Glutamatergic neuron (in vitro differentiated cells): ENCODE data around the gene PTGIS. TPM values are rescaled to one million over a fixed set of nuclear protein-coding genes. Genes with fewer than 3 reads are reported as not detected.

ENCODE experiments used
- DNase-seq: peaks from one replicate; pipeline ENCODE4 v3.0.0; 2022
- H3K27ac Mint-ChIP-seq: one replicate; pipeline ENCODE4 v1.8.0; 2020; ENCODE audit warnings: mild to moderate bottlenecking, mixed read lengths, inconsistent platforms; ENCODE audit not compliant: unreplicated experiment
- H3K27me3 Mint-ChIP-seq: one replicate; pipeline ENCODE4 v1.8.0; 2020; ENCODE audit warnings: mild to moderate bottlenecking, moderate library complexity, mixed read lengths, inconsistent platforms; ENCODE audit not compliant: unreplicated experiment
- H3K36me3 Mint-ChIP-seq: one replicate; pipeline ENCODE4 v1.8.0; 2020; ENCODE audit warnings: mild to moderate bottlenecking, mixed read lengths, inconsistent platforms; ENCODE audit not compliant: unreplicated experiment
- H3K4me1 Mint-ChIP-seq: one replicate; pipeline ENCODE4 v1.8.0; 2020; ENCODE audit warnings: mild to moderate bottlenecking, low read depth, mixed read lengths, inconsistent platforms; ENCODE audit not compliant: unreplicated experiment
- H3K4me3 Mint-ChIP-seq: one replicate; pipeline ENCODE4 v1.8.0; 2020; ENCODE audit warnings: mild to moderate bottlenecking, mixed read lengths, inconsistent platforms; ENCODE audit not compliant: unreplicated experiment
- H3K9me3 Mint-ChIP-seq: one replicate; pipeline ENCODE4 v1.8.0; 2020; ENCODE audit warnings: mild to moderate bottlenecking, moderate library complexity, mixed read lengths, inconsistent platforms; ENCODE audit not compliant: unreplicated experiment
- total RNA-seq: library from RNA; stranded (reverse); fragmentation: NEBNext Ultra II Directional; extraction: Animal tissue kit (Norgen Biotek cat#: 25700); gene quantifications from one replicate; pipeline ENCODE4 v1.2.1, GENCODE V29; 2021; ENCODE audit not compliant: unreplicated experiment
- TF ChIP-seq, protein P1 (sequence below): fragments of 200-600 bp; sonication (generic); IDR thresholded peaks from one replicate; pipeline ENCODE4 v1.5.0; 2021; ENCODE audit not compliant: partially characterized antibody, unreplicated experiment

Gene PTGIS
- total RNA-seq, 1 donor from 2014 or later = 0.12 TPM

DNA sequence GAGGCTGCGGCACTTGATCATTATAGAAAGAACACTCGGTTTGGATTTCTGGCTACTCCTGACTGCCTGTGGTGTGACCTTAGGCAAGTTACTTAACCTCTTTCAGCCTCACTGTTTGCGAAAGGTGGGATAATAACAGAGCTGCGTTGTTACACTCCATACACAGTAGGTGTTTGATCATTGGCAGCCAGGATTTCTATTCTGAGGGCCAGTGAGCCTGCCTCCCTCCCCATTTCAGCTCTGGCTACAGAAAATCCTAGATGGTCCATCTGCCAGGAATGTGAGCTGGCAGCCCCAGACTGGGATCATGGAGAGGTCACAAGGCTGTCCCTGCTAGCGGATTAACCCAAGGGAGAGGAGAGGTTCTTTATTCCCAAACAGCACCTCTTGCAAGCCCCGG, 88.2 kb downstream of the PTGIS start:
- H3K27ac Mint-ChIP-seq = no peak overlapping the region
- TF ChIP-seq, protein P1, sequence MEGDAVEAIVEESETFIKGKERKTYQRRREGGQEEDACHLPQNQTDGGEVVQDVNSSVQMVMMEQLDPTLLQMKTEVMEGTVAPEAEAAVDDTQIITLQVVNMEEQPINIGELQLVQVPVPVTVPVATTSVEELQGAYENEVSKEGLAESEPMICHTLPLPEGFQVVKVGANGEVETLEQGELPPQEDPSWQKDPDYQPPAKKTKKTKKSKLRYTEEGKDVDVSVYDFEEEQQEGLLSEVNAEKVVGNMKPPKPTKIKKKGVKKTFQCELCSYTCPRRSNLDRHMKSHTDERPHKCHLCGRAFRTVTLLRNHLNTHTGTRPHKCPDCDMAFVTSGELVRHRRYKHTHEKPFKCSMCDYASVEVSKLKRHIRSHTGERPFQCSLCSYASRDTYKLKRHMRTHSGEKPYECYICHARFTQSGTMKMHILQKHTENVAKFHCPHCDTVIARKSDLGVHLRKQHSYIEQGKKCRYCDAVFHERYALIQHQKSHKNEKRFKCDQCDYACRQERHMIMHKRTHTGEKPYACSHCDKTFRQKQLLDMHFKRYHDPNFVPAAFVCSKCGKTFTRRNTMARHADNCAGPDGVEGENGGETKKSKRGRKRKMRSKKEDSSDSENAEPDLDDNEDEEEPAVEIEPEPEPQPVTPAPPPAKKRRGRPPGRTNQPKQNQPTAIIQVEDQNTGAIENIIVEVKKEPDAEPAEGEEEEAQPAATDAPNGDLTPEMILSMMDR = no peak
- no peak for DNase-seq
- H3K36me3 Mint-ChIP-seq = no peaks in the 10 kb centered on the region
- no peak overlapping the region for H3K4me3 Mint-ChIP-seq
- H3K27me3 Mint-ChIP-seq = peaks cover 20% of the 10 kb centered on the region
- H3K9me3 Mint-ChIP-seq = peaks cover 2% of the 10 kb centered on the region
- peaks cover 9% of the 10 kb centered on the region for H3K4me1 Mint-ChIP-seq

DNA sequence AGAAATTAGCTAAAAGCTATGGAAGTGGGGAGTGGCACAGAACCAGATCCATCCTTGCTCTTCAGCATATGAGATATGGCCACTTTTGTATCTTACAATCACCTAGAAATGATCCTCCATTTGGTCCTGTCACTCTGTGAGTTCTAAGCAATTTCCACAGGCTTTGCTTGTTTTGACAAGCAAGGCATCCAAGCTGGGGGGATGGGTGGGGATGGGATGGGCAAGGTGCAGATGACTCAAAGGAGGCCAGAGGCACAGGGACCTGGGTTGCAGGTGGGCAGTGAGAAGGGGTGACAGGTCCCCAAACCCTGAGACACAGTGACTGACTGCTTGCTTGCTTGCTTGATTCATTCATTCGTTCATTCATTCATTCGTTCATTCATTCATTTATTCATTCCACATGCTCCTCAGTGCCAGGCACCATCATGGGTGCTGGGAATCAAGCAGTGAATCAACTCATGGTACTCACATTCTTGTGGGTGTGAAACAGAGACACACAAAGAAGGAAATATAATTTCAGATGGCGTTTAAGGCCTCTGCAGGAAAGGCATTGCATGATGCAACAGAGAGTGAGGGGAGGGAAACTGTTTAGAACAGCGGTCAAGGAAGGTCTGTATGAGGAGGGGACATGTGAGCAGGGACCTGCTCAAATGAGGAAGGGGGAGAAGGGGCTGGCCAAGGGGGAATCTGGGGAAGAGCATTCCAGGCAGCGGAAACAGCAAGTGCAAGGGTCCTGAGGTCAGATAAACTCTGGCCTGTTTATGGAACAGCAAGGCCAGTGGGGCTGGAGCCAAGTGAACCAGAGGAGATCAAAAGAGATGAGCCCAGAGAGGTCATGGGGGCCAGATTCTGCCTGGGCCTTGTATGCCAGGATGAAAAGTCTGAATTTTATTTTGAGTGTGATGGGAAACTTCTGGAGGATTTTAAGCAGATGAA, 88.9 kb downstream of the PTGIS start:
- Mint-ChIP-seq H3K36me3 (no peaks in the 10 kb centered on the region), H3K4me3 (no peak overlapping the region), H3K27ac (peak overlapping the region; percentile 4), H3K27me3 (peaks cover 15% of the 10 kb centered on the region), H3K9me3 (peaks cover 2% of the 10 kb centered on the region), H3K4me1 (peaks cover 9% of the 10 kb centered on the region)
- DNase-seq = no peak
- TF ChIP-seq, protein P1 = no peak

DNA sequence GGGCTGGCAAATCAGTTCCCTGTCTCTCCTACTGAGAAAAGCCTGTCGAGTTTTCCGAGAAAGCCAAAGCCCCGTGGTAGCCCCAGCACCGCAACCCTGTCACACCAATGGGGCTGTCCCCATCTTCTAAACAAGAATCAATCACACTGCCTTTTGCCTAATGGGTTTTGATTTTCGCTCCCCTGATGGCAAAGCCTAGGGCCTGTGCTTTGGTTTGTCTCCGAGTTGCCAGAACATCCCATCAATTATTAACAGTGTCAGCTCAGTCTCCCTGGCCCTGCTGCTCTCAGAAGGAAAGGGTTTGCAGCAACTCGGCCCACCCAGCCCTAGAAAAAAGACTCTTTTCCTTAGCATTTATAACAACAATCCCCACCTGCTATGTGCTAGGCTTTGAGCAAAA, 89.7 kb downstream of the PTGIS start:
- peak; percentile 21 for DNase-seq
- H3K36me3 Mint-ChIP-seq = no peaks in the 10 kb centered on the region
- H3K4me3 Mint-ChIP-seq = no peak overlapping the region
- peak overlapping the region; percentile 33 for H3K27ac Mint-ChIP-seq
- H3K4me1 Mint-ChIP-seq = peaks cover 9% of the 10 kb centered on the region
- peaks cover 2% of the 10 kb centered on the region for H3K9me3 Mint-ChIP-seq
- TF ChIP-seq, protein P1 = no peak
- H3K27me3 Mint-ChIP-seq = peaks cover 17% of the 10 kb centered on the region

DNA sequence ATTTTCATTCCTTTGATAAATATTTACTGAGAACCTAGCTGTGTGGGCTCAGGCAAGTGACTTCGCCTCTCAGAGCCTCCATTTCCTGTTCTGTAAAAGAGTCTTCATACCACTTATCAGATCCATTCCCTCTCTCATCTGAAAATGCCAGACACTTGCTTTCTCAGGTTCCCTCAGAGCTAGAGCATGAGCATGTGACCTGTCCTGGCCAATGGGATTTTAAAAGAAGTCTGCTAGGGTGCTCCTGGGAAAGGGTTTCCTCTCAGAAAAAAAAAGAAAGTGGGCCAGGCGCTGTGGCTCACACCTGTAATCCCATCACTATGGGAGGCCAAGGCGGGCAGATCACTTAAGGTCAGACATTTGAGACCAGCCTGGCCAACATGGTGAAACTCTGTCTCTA, 90.7 kb downstream of the PTGIS start:
- Mint-ChIP-seq H3K9me3 (peaks cover 2% of the 10 kb centered on the region), H3K4me3 (no peak overlapping the region), H3K4me1 (peaks cover 7% of the 10 kb centered on the region), H3K36me3 (no peaks in the 10 kb centered on the region), H3K27ac (no peak overlapping the region), H3K27me3 (peaks cover 16% of the 10 kb centered on the region)
- TF ChIP-seq, protein P1 = no peak
- no peak for DNase-seq

DNA sequence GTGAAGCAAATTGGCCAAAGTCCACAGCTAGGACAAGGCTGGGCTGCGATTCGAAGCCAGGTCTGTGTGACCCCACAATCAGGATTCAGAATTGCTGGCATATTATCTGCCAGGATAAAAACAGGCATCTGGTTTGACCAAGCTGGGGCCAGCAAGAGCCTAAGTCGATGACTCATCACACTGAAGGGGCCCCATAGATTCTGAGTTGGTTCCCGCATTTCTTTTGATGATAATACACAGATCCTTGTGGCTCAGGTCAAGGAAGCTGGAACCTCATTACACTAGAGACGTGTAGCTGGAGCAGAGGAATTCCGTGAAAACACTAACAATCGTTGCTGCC, 92.0 kb downstream of the PTGIS start:
- Mint-ChIP-seq H3K9me3 (peaks cover 2% of the 10 kb centered on the region), H3K27ac (no peak overlapping the region), H3K4me3 (no peak overlapping the region), H3K27me3 (peaks cover 10% of the 10 kb centered on the region), H3K4me1 (peaks cover 7% of the 10 kb centered on the region), H3K36me3 (no peaks in the 10 kb centered on the region)
- DNase-seq = no peak
- TF ChIP-seq, protein P1 = no peak
